ENCODE measurements around the gene HMG20B.
"Not testable (repeated sequence)": the region's sequence is repeated elsewhere in the genome, so short reads cannot be mapped to it uniquely, and the experiment has no call there.

HMG20B gene

DNA sequence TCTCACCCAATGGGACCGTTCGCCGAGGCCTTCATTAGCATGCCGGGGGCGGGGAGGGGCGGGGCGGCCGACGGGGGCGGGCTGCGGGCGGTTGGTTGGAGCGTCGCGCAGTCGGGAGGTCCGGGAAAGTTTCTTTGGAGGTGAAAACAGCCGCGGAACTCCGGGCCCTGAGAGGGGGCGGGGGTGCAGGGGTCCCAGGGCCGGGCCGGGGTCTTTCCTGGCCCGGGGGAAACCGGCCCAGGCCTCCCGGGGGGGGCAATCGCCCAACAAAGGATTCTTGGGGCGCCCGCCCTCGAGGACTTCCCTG, at the start of gene HMG20B:
Gene HMG20B, plus strand, starts transcription at position 90 of the 307 bp plus-strand sequence. CDS start 366 bp downstream, outside the sequence.
- DNase-seq (ENCODE audit: low read depth): no peak

DNA sequence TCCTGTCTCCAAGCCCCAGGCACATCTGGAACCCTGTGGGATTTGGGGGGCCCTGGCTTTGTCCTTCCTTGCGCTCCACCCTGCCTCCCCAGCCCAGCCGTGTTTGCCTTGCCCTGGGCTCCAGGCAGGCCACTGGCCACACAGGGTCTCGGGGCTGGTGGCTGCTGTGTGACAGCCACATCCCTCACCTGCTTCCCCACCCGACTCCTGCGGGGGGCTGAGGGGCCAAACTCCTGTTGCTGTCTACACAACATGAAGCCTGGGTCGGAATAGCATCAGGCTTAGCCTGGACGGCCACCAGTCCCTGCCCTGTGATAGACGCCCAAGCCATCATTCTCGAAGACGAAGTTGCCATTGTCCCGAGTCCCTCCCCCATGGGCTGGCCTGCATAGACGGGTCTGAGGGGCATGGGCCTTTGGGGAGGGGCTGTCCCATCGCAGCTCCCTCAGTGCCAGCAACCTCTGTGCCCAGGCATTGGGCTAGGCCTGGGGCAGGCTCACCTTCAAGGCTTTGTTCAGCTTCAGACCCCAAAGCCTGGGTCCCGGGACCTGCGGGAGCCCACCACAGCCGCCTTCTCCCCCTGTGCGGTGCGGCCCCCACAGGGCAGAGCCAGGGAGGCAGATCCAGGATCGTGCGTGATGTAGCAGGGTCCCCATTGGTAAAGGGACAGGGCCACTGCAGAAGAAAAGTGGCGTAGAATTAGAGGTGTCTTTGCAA, 49.2 kb upstream of the HMG20B start:
- no peak for DNase-seq (ENCODE audit: low read depth)

DNA sequence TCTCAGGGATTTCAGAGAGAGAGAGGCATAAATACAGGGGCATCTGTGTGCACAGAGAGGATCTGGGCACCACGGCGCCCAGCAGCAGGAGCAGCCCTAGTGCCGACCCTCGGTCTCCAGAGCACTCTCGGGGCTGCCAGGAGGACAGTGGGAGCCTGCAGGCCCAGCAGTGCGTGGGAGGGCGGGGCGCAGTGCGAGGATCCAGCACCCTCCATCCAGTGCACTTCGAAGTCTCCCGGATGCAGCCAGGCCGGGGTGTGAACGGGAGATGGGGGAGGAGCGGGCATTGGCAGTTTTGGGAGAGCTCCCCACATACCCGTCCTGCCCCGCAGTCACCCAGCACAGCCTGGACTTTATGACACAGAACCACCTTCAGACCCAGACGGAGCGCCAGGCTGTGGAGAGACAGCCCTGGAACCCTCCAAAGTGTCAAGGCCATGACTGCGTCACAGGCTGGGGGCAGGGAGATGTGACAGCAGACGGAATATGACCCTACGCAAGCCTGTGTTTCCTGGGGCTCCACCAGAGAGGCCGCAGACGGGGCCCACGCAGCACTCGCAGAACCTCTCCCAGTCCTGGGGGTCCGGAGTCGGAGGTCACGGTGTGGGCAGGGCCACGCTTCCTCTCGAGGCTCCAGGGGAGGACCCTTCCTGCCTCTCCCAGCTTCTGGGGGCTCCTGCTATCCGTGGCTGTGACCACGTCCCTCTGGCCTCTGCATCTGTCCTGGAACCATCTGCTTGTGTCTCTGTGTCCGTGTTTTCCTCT, 48.5 kb upstream of the HMG20B start:
- DNase-seq (ENCODE audit: low read depth): no peak

DNA sequence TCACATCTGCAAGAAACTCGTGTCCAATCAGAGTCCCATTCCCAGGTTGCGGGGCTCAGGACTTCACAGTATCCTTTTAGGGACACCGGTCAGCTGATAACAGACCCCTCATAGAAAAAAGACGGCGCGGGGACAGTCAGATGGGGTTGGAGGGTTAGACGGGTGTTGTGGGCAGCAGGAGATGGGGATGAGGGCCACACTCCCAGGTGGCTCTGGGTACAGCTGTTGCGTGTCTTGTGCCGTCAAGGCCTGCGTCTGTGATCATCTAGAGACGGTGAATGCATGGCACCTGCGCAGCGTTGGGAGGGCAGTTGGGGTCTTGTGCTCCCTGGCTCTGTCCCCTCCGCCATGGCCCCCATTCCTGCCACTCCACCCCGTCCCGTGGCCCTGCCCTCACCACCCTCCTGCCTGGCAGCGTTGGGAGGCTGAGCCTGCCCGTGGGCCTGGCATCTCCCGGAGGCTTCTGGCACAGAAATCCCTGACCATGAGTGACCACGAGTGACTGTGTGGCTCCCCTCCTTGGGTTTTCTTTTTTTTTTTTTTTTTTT, 47.8 kb upstream of the HMG20B start:
- DNase-seq (ENCODE audit: low read depth): no peak

DNA sequence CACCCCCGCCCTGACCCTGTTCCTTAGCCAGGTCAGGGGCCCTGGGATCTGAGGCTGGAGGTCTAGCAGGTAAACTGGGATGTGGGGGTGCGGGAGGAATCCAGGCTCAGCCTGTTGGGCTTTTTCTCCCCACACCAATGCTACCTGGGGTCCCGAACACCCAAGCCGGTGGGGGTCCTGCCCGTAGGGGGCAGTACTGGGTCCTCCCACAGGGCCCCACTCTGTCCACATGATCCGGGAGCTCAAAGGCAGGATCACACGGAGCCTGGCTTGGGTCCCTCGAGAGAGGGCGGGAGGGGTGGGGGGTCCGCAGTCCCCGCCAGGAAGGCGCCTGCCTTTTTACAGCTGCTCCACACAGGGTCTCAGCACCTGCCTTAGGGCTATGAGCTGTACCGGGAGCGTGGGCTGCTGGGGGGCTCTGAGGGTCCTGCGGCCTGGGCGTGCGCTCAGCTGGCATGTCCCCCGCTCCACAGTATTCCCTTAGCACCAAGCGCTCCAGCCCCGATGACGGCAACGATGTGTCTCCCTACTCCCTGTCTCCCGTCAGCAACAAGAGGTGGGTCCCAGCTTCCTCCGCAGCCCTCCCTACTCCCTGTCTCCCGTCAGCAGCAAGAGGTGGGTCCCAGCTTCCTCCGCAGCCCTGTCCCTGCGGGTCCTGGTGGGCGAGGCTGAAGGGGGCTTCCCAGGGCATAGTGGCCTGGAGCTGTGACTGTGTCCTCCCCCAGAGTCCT, 46.1 kb upstream of the HMG20B start:
- DNase-seq (ENCODE audit: low read depth): no peak

DNA sequence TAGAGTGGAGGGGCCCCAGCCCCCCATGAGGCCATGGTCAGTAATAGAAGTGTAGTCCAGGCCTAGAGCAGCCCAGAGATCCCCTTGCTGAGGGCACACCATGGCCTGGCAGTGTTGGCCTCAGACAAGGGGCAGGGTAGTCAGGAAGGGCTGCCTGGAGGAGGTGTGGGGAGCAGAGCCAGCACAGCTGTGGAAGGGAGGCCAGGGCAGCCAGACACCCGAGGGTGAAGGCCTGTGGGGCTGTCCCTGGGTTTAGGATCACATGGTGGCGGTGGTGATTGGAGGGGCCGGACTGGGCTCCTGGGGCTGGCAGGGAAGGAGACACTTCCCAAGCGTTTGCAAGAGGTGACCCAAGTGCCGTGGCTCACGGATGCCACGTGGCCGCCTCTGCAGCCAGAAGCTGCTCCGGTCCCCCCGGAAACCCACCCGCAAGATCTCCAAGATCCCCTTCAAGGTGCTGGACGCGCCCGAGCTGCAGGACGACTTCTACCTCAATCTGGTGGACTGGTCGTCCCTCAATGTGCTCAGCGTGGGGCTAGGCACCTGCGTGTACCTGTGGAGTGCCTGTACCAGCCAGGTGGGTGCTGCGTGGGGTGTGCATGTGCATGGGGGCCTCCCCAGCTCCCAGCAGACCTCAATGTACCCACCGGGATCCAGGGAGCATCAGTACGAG, 45.4 kb upstream of the HMG20B start:
- no peak for DNase-seq (ENCODE audit: low read depth)

DNA sequence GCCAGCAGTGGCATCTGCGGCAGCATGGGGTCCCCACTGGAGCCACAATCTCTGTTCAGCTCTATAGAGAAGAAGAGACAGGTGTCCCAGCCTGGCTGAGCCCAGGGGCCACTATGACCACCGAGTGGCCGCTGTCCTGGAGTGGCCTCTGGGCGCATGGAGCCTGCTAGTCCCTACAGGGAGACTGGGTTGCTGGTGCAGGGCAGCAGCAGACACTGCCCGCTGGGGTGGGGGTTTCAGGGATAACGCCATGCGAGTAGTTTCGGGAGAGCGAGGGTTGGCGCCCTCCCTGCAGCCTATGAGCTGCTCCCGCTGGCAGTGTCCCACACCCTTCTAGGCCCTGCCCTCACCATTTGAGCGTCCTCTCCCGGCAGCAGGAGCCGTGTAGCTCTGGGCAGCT, 44.7 kb upstream of the HMG20B start:
- no peak for DNase-seq (ENCODE audit: low read depth)

DNA sequence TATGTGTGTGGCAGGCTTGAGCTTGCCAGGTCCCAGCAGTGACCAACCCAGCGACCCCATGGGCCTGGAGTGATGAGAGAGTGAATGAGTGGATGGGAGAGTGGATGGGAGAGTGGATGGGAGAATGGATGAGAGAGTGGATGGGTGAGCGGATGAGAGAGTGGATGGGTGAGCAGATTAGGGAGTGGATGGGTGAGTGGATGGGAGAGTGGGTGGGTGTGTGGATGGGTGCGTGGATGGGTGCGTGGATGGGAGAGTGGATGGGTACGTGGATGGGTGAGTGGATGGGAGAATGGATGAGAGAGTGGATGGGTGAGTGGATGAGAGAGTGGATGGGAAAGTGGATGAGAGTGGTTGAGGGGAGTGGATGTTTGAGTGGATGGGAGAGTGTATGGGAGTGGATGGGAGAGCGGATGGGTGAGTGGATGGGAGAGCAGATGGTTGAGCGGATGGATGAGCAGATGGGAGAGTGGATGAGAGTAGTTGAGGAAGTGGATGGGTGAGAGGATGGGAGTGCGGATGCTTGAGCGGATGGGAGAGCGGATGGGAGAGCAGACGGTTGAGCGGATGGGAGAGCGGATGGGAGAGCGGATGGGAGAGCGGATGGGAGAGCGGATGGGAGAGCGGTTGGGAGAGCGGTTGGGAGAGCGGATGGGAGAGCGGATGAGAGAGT, 44.1 kb upstream of the HMG20B start:
- DNase-seq (ENCODE audit: low read depth): no peak

DNA sequence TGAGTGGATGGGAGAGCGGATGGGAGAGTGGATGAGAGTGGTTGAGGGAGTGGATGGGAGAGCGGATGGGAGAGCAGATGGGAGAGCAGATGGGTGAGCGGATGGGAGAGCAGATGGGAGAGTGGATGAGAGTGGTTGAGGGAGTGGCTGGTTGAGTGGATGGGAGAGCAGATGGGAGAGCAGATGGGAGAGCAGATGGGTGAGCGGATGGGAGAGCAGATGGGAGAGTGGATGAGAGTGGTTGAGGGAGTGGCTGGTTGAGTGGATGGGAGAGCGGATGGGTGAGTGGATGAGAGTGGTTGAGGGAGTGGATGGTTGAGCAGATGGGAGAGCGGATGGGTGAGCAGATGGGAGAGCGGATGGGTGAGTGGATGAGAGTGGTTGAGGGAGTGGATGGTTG, 43.4 kb upstream of the HMG20B start:
- DNase-seq (ENCODE audit: low read depth): not testable (repeated sequence)

DNA sequence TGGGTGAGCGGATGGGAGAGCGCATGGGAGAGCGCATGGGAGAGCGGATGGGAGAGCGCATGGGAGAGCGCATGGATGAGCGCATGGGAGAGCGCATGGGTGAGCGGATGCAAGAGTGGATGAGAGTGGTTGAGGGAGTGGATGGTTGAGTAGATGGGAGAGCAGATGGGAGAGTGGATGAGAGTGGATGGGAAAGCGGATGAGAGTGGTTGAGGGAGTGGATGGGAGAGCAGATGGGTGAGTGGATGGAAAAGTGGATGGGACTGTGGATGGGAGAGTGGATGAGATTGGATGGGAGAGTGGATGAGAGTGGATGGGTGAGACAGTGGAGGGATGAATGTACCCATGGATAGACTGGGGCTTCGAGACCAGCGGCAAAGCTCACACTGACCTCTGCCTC, 42.4 kb upstream of the HMG20B start:
- DNase-seq (ENCODE audit: low read depth): no peak

DNA sequence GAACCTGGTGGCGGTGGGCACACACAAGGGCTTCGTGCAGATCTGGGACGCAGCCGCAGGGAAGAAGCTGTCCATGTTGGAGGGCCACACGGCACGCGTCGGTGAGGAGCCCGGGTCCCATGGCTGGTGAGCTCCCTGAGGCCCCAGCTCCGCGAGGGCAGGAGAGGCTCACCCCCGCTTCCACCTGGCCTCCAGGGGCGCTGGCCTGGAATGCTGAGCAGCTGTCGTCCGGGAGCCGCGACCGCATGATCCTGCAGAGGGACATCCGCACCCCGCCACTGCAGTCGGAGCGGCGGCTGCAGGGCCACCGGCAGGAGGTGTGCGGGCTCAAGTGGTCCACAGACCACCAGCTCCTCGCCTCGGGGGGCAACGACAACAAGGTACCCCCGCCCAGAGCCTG, 41.0 kb upstream of the HMG20B start:
- DNase-seq (ENCODE audit: low read depth): no peak

DNA sequence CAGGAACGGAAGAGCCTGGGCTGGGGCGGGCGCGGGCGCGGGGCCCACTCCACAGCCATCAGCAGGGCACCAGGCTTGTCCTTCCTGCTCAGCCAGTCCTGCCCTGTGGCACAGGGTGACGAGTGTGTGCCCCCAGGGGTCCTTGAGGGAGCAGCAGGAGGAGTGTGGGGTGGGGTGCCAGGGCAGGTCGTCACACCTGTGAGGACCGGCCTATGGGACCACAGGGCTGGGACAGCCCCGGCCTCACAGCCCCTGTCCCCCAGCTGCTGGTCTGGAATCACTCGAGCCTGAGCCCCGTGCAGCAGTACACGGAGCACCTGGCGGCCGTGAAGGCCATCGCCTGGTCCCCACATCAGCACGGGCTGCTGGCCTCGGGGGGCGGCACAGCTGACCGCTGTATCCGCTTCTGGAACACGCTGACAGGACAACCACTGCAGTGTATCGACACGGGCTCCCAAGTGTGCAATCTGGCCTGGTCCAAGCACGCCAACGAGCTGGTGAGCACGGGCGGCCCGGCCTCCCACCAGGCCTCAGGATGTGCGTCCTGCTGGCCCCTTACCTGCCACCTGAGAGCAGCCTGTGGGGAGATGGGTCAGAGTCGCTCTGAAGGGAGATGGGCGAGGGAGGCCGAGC, 40.5 kb upstream of the HMG20B start:
- no peak for DNase-seq (ENCODE audit: low read depth)

DNA sequence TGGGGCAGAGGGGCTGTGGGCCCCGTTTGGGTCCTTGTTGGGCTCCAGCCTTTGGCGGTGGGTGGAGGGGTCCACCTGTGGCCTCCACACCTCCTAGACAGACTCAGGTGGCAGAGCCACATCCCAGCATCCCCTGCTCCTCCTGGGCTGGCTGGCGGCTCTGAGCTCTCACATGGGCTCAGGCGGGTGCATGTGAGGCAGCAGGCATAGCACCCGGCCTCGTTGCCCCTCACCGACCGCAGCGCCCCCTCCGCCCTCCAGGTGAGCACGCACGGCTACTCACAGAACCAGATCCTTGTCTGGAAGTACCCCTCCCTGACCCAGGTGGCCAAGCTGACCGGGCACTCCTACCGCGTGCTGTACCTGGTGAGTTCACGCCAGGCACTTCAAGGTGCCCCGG, 39.7 kb upstream of the HMG20B start:
- DNase-seq (ENCODE audit: low read depth): no peak

DNA sequence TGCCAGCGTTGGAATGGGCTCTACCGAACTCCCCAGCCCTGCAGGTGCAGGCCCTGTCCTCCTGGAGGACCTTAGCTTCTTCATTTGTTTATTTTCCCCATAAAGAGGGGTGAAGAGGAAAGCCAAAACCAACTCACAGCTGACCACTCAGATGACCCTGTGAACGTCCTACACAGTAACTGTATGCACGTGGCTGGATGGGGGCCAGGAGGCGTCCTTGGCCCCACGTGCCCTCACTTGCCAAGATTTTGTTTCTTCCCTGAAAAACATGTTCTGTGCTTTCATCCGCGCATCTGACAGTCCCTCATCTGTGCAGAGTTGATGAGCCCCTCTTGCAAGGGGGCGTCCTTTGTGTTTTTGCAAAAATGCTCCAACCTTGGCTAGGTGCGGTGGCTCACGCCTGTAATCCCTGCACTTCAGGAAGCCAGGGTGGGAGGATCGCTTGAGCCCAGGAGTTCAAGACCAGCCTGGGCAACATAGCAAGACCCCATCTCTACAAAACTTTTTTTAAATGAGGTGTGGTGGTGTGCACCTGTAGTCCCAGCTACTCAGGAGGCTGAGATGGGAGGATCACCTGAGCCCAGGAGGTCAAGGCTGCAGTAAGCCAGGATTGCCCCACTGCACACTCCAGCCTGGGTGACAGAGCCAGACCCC, 39.1 kb upstream of the HMG20B start:
- DNase-seq (ENCODE audit: low read depth): no peak

DNA sequence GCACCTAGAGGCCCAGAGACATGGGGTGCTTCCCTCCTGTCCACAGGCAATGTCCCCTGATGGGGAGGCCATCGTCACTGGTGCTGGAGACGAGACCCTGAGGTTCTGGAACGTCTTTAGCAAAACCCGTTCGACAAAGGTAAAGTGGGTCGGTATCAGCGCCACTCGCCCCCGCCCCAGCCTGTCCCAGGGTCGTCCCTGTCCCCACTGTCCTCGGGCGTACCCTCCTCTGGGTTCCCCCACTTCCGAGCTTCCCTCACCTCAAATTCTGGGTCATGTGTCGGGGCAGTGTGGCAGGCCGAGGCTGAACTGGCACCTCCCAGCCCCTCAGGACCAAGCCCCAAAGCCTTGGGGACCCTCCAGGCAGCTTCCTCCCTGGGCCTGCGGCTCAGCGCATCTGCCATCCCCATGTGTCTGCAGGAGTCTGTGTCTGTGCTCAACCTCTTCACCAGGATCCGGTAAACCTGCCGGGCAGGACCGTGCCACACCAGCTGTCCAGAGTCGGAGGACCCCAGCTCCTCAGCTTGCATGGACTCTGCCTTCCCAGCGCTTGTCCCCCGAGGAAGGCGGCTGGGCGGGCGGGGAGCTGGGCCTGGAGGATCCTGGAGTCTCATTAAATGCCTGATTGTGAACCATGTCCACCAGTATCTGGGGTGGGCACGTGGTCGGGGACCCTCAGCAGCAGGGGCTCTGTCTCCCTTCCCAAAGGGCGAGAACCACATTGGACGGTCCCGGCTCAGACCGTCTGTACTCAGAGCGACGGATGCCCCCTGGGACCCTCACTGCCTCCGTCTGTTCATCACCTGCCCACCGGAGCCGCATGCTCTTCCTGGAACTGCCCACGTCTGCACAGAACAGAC, 38.1 kb upstream of the HMG20B start:
- no peak for DNase-seq (ENCODE audit: low read depth)

DNA sequence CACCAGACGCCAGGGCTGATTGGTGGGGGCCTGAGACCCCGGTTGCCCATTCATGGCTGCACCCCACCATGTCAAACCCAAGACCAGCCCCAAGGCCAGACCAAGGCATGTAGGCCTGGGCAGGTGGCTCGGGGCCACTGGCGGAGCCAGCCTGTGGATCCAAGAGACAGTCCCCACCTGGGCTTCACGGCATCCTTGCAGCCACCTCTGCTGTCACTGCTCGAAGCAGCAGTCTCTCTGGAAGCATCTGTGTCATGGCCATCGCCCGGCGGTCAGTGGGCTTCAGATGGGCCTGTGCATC, 37.6 kb upstream of the HMG20B start:
- no peak for DNase-seq (ENCODE audit: low read depth)

DNA sequence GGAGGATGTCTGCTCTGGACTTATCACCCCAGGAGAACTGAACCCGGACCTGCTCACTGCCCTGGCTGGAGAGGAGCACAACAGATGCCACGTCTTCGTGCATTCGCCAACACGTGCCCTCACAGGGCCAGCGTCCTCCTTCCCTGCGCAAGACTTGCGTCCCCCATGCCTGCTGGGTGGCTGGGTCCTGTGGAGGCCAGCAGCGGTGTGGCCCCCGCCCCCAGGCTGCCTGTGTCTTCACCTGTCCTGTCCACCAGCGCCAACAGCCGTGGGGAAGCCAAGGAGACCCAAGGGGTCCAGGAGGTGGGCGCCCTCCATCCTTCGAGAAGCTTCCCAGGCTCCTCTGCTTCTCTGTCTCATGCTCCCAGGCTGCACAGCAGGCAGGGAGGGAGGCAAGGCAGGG, 37.2 kb upstream of the HMG20B start:
- no peak for DNase-seq (ENCODE audit: low read depth)

DNA sequence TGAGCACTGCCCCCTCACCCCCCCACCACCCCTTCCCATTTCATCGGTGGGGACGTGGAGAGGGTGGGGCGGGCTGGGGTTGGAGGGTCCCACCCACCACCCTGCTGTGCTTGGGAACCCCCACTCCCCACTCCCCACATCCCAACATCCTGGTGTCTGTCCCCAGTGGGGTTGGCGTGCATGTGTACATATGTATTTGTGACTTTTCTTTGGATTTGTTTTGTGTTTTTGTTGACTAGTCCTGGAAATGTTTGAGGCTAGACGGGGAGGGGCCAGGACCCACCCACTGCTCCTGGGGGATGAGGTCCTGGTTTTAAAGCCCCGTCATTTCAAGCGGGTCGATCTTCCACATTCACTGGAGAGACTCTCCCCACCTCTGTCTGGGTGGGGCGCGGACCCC, 36.8 kb upstream of the HMG20B start:
- no peak for DNase-seq (ENCODE audit: low read depth)

DNA sequence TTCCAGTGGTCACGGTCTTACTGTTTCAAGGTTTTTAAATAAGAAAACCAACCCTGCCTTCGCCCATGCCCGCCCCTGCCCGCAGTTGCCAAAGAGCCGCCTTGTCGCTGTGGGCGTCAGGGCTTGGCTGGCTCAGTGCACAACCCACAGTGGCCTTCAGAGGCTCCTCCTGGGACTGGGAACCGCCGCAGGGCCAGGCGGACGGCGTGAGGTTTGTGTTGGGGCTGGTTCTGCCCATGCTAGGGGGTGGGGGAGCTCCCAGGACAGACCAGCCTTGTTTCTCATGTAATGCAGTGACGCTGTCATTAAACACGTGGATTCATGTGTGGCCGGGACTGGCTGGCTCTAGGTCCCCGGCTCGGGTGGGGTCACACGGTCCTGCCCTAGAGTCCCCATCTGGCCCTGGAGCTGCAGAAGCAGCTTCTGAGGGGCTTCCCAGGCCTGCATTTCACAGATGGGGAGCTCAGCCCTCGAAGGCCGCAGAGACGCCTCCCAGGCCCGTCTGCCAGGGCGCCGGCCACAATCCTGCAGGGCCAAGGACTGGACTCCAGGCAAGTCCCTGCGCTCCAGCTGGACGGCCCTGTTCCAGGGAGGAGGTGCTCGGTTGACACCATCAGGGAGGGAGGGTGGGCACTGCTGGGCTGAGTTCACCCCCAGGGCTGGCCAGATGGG, 36.2 kb upstream of the HMG20B start:
- no peak for DNase-seq (ENCODE audit: low read depth)

DNA sequence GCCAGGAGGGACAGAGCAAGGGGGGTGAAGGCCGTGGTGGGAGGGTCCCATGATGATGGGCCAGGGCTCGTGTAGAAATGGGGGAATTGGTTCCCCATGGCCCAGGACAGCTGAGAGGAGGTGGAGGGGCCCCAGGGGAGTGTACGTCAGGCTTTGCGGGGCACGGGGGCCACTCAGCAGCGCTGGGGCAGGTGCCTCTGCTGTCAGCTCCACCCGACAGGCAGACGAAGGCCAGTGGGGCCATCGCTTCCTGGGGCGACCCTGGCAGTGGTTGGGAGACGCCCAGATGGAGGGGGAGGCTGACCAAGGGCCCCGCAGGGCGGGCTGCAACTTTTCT, 35.7 kb upstream of the HMG20B start:
- no peak for DNase-seq (ENCODE audit: low read depth)
